ENCODE data around the gene NECAB2. TPM values are rescaled to one million over a fixed set of nuclear protein-coding genes. Genes with fewer than 3 reads are reported as not detected.

NECAB2 gene
- total RNA-seq, 1 donor from 2014 or later, result not detected

- Mint-ChIP-seq H3K27ac (ENCODE audit: unreplicated experiment) (no peak overlapping the region), H3K27me3 (ENCODE audit: unreplicated experiment) (no peaks in the 10 kb centered on the region), H3K4me3 (ENCODE audit: unreplicated experiment) (no peak overlapping the region), H3K9me3 (ENCODE audit: unreplicated experiment) (no peaks in the 10 kb centered on the region), H3K4me1 (ENCODE audit: unreplicated experiment) (peaks cover under 1% of the 10 kb centered on the region), H3K36me3 (ENCODE audit: unreplicated experiment) (no peaks in the 10 kb centered on the region)
- TF ChIP-seq CTCF (IDR thresholded peaks at IDR 0.05), result no peak
- DNase-seq (ENCODE audit: extremely low spot score, unreplicated experiment), result no peak
Measured at GRCh38 chr16:83959656-83960434, 8.2 kb upstream of the NECAB2 start.

- no peaks in the 10 kb centered on the region for H3K9me3 Mint-ChIP-seq (ENCODE audit: unreplicated experiment)
Measured at GRCh38 chr16:83960521-83961249, 7.4 kb upstream of the NECAB2 start.

GRCh38 chr16:83961591-83961990 is 6.5 kb upstream of the NECAB2 start:
- TF ChIP-seq CTCF (IDR thresholded peaks at IDR 0.05), result no peak
- Mint-ChIP-seq H3K27me3 (ENCODE audit: unreplicated experiment) (no peaks in the 10 kb centered on the region), H3K4me1 (ENCODE audit: unreplicated experiment) (no peaks in the 10 kb centered on the region), H3K36me3 (ENCODE audit: unreplicated experiment) (no peaks in the 10 kb centered on the region), H3K4me3 (ENCODE audit: unreplicated experiment) (no peak overlapping the region), H3K27ac (ENCODE audit: unreplicated experiment) (no peak overlapping the region), H3K9me3 (ENCODE audit: unreplicated experiment) (no peaks in the 10 kb centered on the region)
- no peak for DNase-seq (ENCODE audit: extremely low spot score, unreplicated experiment)

More at GRCh38 chr16:83960521-83961249, 7.4 kb upstream of the NECAB2 start:
- H3K4me3 Mint-ChIP-seq (ENCODE audit: unreplicated experiment), result no peak overlapping the region
- no peaks in the 10 kb centered on the region for H3K36me3 Mint-ChIP-seq (ENCODE audit: unreplicated experiment)
- H3K4me1 Mint-ChIP-seq (ENCODE audit: unreplicated experiment), result no peaks in the 10 kb centered on the region
- DNase-seq (ENCODE audit: extremely low spot score, unreplicated experiment), result no peak
- no peaks in the 10 kb centered on the region for H3K27me3 Mint-ChIP-seq (ENCODE audit: unreplicated experiment)
- H3K27ac Mint-ChIP-seq (ENCODE audit: unreplicated experiment), result no peak overlapping the region
- no peak for TF ChIP-seq CTCF (IDR thresholded peaks at IDR 0.05)

GRCh38 chr16:83963277-83964119 is 4.5 kb upstream of the NECAB2 start:
- Mint-ChIP-seq H3K27ac (ENCODE audit: unreplicated experiment) (no peak overlapping the region), H3K36me3 (ENCODE audit: unreplicated experiment) (no peaks in the 10 kb centered on the region), H3K9me3 (ENCODE audit: unreplicated experiment) (no peaks in the 10 kb centered on the region), H3K27me3 (ENCODE audit: unreplicated experiment) (no peaks in the 10 kb centered on the region), H3K4me1 (ENCODE audit: unreplicated experiment) (peaks cover 1% of the 10 kb centered on the region), H3K4me3 (ENCODE audit: unreplicated experiment) (no peak overlapping the region)
- TF ChIP-seq CTCF (IDR thresholded peaks at IDR 0.05), result no peak
- no peak for DNase-seq (ENCODE audit: extremely low spot score, unreplicated experiment)
